SU-DHL-6 (cell line): ENCODE measurements around the gene SORCS2.

Experiments
- H2AFZ ChIP-seq: fragments of 200-600 bp; sonication (generic); 2 replicates; pipeline ENCODE4 v1.6.1; 2014; ENCODE audit warnings: low read depth, mild to moderate bottlenecking, moderate library complexity, mixed read lengths, antibody characterized with exemption, low read length; ENCODE audit not compliant: severe bottlenecking
- H3F3A ChIP-seq: fragments of 200-600 bp; shearing (Covaris generic); 2 replicates; pipeline ENCODE4 v1.6.0; 2016; ENCODE audit warnings: antibody characterized with exemption, mild to moderate bottlenecking; ENCODE audit not compliant: insufficient read depth
- H3K27ac ChIP-seq: fragments of 200-600 bp; sonication (generic); 2 replicates; pipeline ENCODE4 v1.5.1; 2016; ENCODE audit warnings: low read depth, mild to moderate bottlenecking, low read length, moderate library complexity, mixed read lengths
- H3K27me3 ChIP-seq: fragments of 200-600 bp; sonication (generic), shearing (Covaris generic); 2 replicates; pipeline ENCODE4 v1.6.0; 2014; ENCODE audit warnings: mild to moderate bottlenecking, low read length
- H3K36me3 ChIP-seq: fragments of 200-600 bp; sonication (generic); 2 replicates; pipeline ENCODE4 v1.6.1; 2014; ENCODE audit warnings: mild to moderate bottlenecking, low read length, mixed read lengths
- H3K4me2 ChIP-seq: fragments of 300-600, 200-600 bp; shearing (Covaris generic), sonication (generic); 2 replicates; pipeline ENCODE4 v1.6.0; 2014; ENCODE audit warnings: low read length, low read depth, mild to moderate bottlenecking; ENCODE audit not compliant: poor library complexity, severe bottlenecking
- H3K4me3 ChIP-seq: fragments of 200-600 bp; sonication (generic); 2 replicates; pipeline ENCODE4 v1.5.1; 2014; ENCODE audit warnings: antibody characterized with exemption, low read length, mild to moderate bottlenecking, mixed read lengths; ENCODE audit not compliant: insufficient read depth, poor library complexity, severe bottlenecking
- H3K79me2 ChIP-seq: fragments of 200-600 bp; sonication (generic); 2 replicates; pipeline ENCODE4 v1.6.1; 2014; ENCODE audit warnings: mild to moderate bottlenecking, low read length, moderate library complexity; ENCODE audit not compliant: insufficient read depth
- H3K9ac ChIP-seq: fragments of 200-600 bp; sonication (generic); 2 replicates; pipeline ENCODE4 v1.7.0; 2014; ENCODE audit warnings: mild to moderate bottlenecking, low read length
- H3K9me2 ChIP-seq: fragments of 200-600 bp; sonication (generic); replicated peaks from 2 replicates; pipeline ENCODE4 v1.6.1; 2014; ENCODE audit warnings: low read length; ENCODE audit not compliant: insufficient read depth
- H3K9me3 ChIP-seq: fragments of 200-600 bp; sonication (generic); 2 replicates; pipeline ENCODE4 v1.6.1; 2014; ENCODE audit warnings: low read length, mixed read lengths; ENCODE audit not compliant: insufficient read depth
- H4K20me1 ChIP-seq: fragments of 200-600 bp; sonication (generic); 2 replicates; pipeline ENCODE4 v1.6.1; 2014; ENCODE audit warnings: low read depth, mild to moderate bottlenecking, antibody characterized with exemption, low read length, moderate library complexity, mixed read lengths
- EZH2phosphoT487 ChIP-seq: fragments of 200-600 bp; sonication (generic), shearing (Covaris generic); conservative IDR thresholded peaks from 2 replicates; pipeline ENCODE4 v1.6.1; 2018; ENCODE audit warnings: mild to moderate bottlenecking, antibody characterized with exemption, low read length, moderate library complexity, mixed read lengths
- TF ChIP-seq, protein P1 (sequence below): fragments of 200-600 bp; sonication (generic); IDR thresholded peaks from one replicate; pipeline ENCODE4 v1.5.1; 2017; ENCODE audit warnings: antibody characterized with exemption, mild to moderate bottlenecking, low read length, moderate library complexity; ENCODE audit not compliant: insufficient read depth, poor library complexity, severe bottlenecking

Gene SORCS2

DNA sequence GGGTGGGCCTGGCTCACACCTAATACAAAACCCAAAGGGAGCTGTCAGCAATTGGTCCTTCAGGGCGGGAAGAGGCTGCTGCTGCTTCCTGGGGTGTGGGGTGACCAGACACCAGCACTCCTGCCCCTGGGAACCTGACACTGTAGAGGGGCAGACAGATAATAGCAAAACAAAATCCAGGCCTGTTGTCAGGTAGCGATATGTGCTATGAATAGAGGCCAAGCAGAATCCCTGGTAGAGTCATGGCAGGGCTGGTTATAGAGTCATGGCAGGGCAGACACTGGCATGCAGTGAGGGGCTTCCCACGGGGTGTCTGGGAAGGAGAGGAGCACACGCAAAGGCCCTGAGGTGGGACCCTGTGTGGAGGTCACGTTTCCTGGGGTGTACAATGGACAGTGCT is 321.9 kb downstream of the SORCS2 start:
- Histone ChIP-seq H3K79me2 (no peaks in the 10 kb centered on the region), H2AFZ (no peak overlapping the region), H4K20me1 (no peaks in the 10 kb centered on the region), H3K4me2 (no peak overlapping the region), H3F3A (no peaks in the 10 kb centered on the region), H3K4me3 (no peak overlapping the region), H3K27ac (no peak overlapping the region), H3K27me3 (no peaks in the 10 kb centered on the region), H3K36me3 (no peaks in the 10 kb centered on the region), H3K9me3 (no peaks in the 10 kb centered on the region), H3K9me2 (no peaks in the 10 kb centered on the region), H3K9ac (no peak overlapping the region)
- no peak for TF ChIP-seq EZH2phosphoT487
- TF ChIP-seq, protein P1, sequence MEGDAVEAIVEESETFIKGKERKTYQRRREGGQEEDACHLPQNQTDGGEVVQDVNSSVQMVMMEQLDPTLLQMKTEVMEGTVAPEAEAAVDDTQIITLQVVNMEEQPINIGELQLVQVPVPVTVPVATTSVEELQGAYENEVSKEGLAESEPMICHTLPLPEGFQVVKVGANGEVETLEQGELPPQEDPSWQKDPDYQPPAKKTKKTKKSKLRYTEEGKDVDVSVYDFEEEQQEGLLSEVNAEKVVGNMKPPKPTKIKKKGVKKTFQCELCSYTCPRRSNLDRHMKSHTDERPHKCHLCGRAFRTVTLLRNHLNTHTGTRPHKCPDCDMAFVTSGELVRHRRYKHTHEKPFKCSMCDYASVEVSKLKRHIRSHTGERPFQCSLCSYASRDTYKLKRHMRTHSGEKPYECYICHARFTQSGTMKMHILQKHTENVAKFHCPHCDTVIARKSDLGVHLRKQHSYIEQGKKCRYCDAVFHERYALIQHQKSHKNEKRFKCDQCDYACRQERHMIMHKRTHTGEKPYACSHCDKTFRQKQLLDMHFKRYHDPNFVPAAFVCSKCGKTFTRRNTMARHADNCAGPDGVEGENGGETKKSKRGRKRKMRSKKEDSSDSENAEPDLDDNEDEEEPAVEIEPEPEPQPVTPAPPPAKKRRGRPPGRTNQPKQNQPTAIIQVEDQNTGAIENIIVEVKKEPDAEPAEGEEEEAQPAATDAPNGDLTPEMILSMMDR = no peak

- Histone ChIP-seq H3K27me3 (no peaks in the 10 kb centered on the region), H3K9me3 (no peaks in the 10 kb centered on the region), H3K9me2 (no peaks in the 10 kb centered on the region), H3K36me3 (no peaks in the 10 kb centered on the region), H4K20me1 (no peaks in the 10 kb centered on the region), H3K4me2 (no peak overlapping the region), H3K79me2 (no peaks in the 10 kb centered on the region), H3F3A (no peaks in the 10 kb centered on the region), H3K4me3 (no peak overlapping the region), H3K27ac (no peak overlapping the region), H3K9ac (no peak overlapping the region), H2AFZ (no peak overlapping the region)
- TF ChIP-seq EZH2phosphoT487 = no peak
- TF ChIP-seq, protein P1 = no peak
Observed at GRCh38 chr4:7514789-7515188, 322.5 kb downstream of the SORCS2 start.

DNA sequence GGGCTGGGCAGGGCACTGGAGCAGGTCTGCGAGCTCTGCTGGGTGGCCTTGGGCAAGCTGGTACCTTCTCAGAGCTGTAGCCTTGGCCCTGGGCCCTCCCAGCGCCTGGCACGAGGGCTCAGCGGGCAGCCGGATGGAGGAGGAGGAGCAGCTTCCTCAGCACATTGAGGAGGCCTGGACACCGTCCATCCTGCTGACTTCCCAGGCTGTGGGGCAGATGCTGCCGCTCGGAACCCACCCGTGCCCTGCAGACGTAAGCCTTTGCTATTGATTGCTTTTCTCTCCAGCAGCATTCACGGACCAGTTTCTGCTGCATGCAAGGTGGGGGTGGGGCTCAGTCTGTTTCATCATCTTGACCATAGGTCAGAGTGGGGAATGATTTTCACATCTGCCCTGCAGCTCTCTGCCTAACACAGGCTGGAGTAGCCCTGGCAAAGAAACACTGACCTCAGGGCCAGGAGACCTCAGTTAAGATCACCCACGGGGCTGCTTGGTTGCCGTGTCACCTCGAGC is 323.1 kb downstream of the SORCS2 start:
- no peaks in the 10 kb centered on the region for H3K9me2 ChIP-seq
- no peak overlapping the region for H3K4me3 ChIP-seq
- no peaks in the 10 kb centered on the region for H3K27me3 ChIP-seq
- H3K9ac ChIP-seq = no peak overlapping the region
- no peaks in the 10 kb centered on the region for H3K9me3 ChIP-seq
- H3K4me2 ChIP-seq = no peak overlapping the region
- no peaks in the 10 kb centered on the region for H3K79me2 ChIP-seq
- no peak overlapping the region for H2AFZ ChIP-seq
- no peak overlapping the region for H3K27ac ChIP-seq
- no peaks in the 10 kb centered on the region for H4K20me1 ChIP-seq
- TF ChIP-seq, protein P1 = no peak
- no peak for TF ChIP-seq EZH2phosphoT487
- H3K36me3 ChIP-seq = no peaks in the 10 kb centered on the region
- no peaks in the 10 kb centered on the region for H3F3A ChIP-seq
